H9 (cell line): ENCODE measurements around the gene CCAR1. TPM values are rescaled to one million over a fixed set of nuclear protein-coding genes. Genes with fewer than 3 reads are reported as not detected.

Experiments used
- DNase-seq: peaks from one replicate; pipeline ENCODE4 v3.0.0-alpha.2; 2017
- H2AFZ ChIP-seq: one replicate; pipeline ENCODE4 v1.6.1; 2013; ENCODE audit warnings: mild to moderate bottlenecking, low read length, control low read depth, moderate library complexity
- H2AK5ac ChIP-seq: 2 replicates; pipeline ENCODE4 v1.6.1; 2013; ENCODE audit warnings: low read length, control low read depth, mixed read lengths; ENCODE audit not compliant: insufficient read length
- H2BK120ac ChIP-seq: one replicate; pipeline ENCODE4 v1.6.1; 2013; ENCODE audit warnings: low read depth, mild to moderate bottlenecking, low read length, control low read depth, inconsistent platforms; ENCODE audit not compliant: poor library complexity, severe bottlenecking
- H2BK12ac ChIP-seq: 2 replicates; pipeline ENCODE4 v1.6.1; 2013; ENCODE audit warnings: low read length, control low read depth, mixed read lengths, low read depth; ENCODE audit not compliant: insufficient read length
- H2BK15ac ChIP-seq: 2 replicates; pipeline ENCODE4 v1.6.1; 2013; ENCODE audit warnings: low read depth, low read length, control low read depth
- H2BK20ac ChIP-seq: one replicate; pipeline ENCODE4 v1.6.1; 2013; ENCODE audit warnings: low read depth, mild to moderate bottlenecking, low read length, control low read depth, inconsistent platforms; ENCODE audit not compliant: poor library complexity, severe bottlenecking
- H2BK5ac ChIP-seq: 2 replicates; pipeline ENCODE4 v1.6.1; 2013; ENCODE audit warnings: low read length, control low read depth, mixed read lengths; ENCODE audit not compliant: insufficient read length
- H3K14ac ChIP-seq: 2 replicates; pipeline ENCODE4 v1.6.1; 2013; ENCODE audit warnings: low read length, control low read depth; ENCODE audit not compliant: insufficient read depth
- H3K18ac ChIP-seq: 2 replicates; pipeline ENCODE4 v1.6.1; 2013; ENCODE audit warnings: low read depth, mild to moderate bottlenecking, mixed read lengths, low read length, control low read depth; ENCODE audit not compliant: insufficient read length
- H3K23ac ChIP-seq: 2 replicates; pipeline ENCODE4 v1.6.1; 2013; ENCODE audit warnings: low read length, control low read depth, mixed read lengths, low read depth; ENCODE audit not compliant: insufficient read length
- H3K23me2 ChIP-seq: 2 replicates; pipeline ENCODE4 v1.6.1; 2013; ENCODE audit warnings: low read depth, mild to moderate bottlenecking, mixed read lengths, low read length, control low read depth; ENCODE audit not compliant: insufficient read length, poor library complexity, severe bottlenecking
- H3K27ac ChIP-seq: 2 replicates; pipeline ENCODE4 v1.5.1; 2013; ENCODE audit warnings: low read length, control low read depth, mixed read lengths, low read depth; ENCODE audit not compliant: insufficient read length
- H3K27me3 ChIP-seq: 2 replicates; pipeline ENCODE4 v1.6.1; 2013; ENCODE audit warnings: low read length, control low read depth, inconsistent platforms; ENCODE audit not compliant: insufficient read depth
- H3K4ac ChIP-seq: 2 replicates; pipeline ENCODE4 v1.6.1; 2013; ENCODE audit warnings: low read depth, mild to moderate bottlenecking, control low read depth, inconsistent platforms, low read length, moderate library complexity
- H3K4me1 ChIP-seq: 2 replicates; pipeline ENCODE4 v1.6.1; 2013; ENCODE audit warnings: low read length, control low read depth, inconsistent platforms; ENCODE audit not compliant: insufficient read depth
- H3K4me2 ChIP-seq: 2 replicates; pipeline ENCODE4 v1.6.1; 2013; ENCODE audit warnings: low read length, control low read depth, mixed read lengths; ENCODE audit not compliant: insufficient read length, insufficient read depth
- H3K56ac ChIP-seq: 2 replicates; pipeline ENCODE4 v1.6.1; 2013; ENCODE audit warnings: low read depth, mild to moderate bottlenecking, mixed read lengths, low read length, control low read depth; ENCODE audit not compliant: insufficient read length
- H3K79me1 ChIP-seq: 2 replicates; pipeline ENCODE4 v1.6.1; 2013; ENCODE audit warnings: low read depth, mild to moderate bottlenecking, moderate library complexity, low read length, control low read depth, inconsistent platforms; ENCODE audit not compliant: insufficient read depth, poor library complexity, severe bottlenecking
- H3K79me2 ChIP-seq: 2 replicates; pipeline ENCODE4 v1.6.1; 2013; ENCODE audit warnings: low read length, control low read depth, inconsistent platforms; ENCODE audit not compliant: insufficient read depth
- H3K9ac ChIP-seq: 2 replicates; pipeline ENCODE4 v1.6.1; 2013; ENCODE audit warnings: low read length, control low read depth, mixed read lengths; ENCODE audit not compliant: insufficient read length; ENCODE audit errors: extremely low read depth
- H3K9me3 ChIP-seq: one replicate; pipeline ENCODE4 v1.6.1; 2013; ENCODE audit warnings: low read depth, low read length, inconsistent platforms; ENCODE audit not compliant: control insufficient read depth
- H3T11ph ChIP-seq: one replicate; pipeline ENCODE4 v1.6.1; 2013; ENCODE audit warnings: mild to moderate bottlenecking, low read length, control low read depth, inconsistent platforms
- H4K20me1 ChIP-seq: one replicate; pipeline ENCODE4 v1.6.1; 2013; ENCODE audit not compliant: control insufficient read depth, insufficient read length, insufficient read depth
- H4K5ac ChIP-seq: 2 replicates; pipeline ENCODE4 v1.6.1; 2013; ENCODE audit warnings: low read depth, mild to moderate bottlenecking, mixed read lengths, low read length, control low read depth; ENCODE audit not compliant: insufficient read length
- H4K8ac ChIP-seq: replicated peaks from 2 replicates; pipeline ENCODE4 v1.6.1; 2013; ENCODE audit warnings: low read length, control low read depth, mixed read lengths, low read depth; ENCODE audit not compliant: insufficient read length
- H4K91ac ChIP-seq: 2 replicates; pipeline ENCODE4 v1.6.1; 2013; ENCODE audit warnings: low read depth, mild to moderate bottlenecking, moderate library complexity, mixed read lengths, low read length, control low read depth; ENCODE audit not compliant: insufficient read length
- H3K27ac Mint-ChIP-seq, 3 experiments: 2 replicates in 2 of 3; 3 replicates in 1 of 3; pipeline ENCODE4 v1.8.0; 2020 to 2021; ENCODE audit warnings: mixed read lengths in 3 of 3, mild to moderate bottlenecking in 1 of 3, moderate library complexity in 1 of 3
- H3K27me3 Mint-ChIP-seq: 2 replicates; pipeline ENCODE4 v1.8.0; 2021; ENCODE audit warnings: low read depth, mild to moderate bottlenecking, moderate library complexity, mixed read lengths
- H3K36me3 Mint-ChIP-seq, 3 experiments: 2 replicates in 2 of 3; 3 replicates in 1 of 3; pipeline ENCODE4 v1.8.0; 2020 to 2021; ENCODE audit warnings: low read depth in 3 of 3, mixed read lengths in 3 of 3; ENCODE audit not compliant: insufficient read depth in 1 of 3
- H3K4me1 Mint-ChIP-seq, 2 experiments: 2 replicates each; pipeline ENCODE4 v1.8.0; 2020; ENCODE audit warnings: mixed read lengths in 2 of 2
- H3K4me3 Mint-ChIP-seq, 2 experiments: 2 replicates in 1 of 2; 3 replicates in 1 of 2; pipeline ENCODE4 v1.8.0; 2020 to 2021; ENCODE audit warnings: mild to moderate bottlenecking in 2 of 2, mixed read lengths in 2 of 2, moderate library complexity in 1 of 2
- H3K9me3 Mint-ChIP-seq, 2 experiments: 2 replicates in 1 of 2; 3 replicates in 1 of 2; pipeline ENCODE4 v1.8.0; 2020; ENCODE audit warnings: mild to moderate bottlenecking in 2 of 2, mixed read lengths in 2 of 2, moderate library complexity in 1 of 2
- CTCF ChIP-seq: fragments of 200-600 bp; sonication (generic); conservative IDR thresholded peaks from 3 replicates; pipeline ENCODE4 v1.8.0; 2021; ENCODE audit warnings: antibody characterized with exemption, mild to moderate bottlenecking
- WGBS: extraction: QIAGEN DNeasy Blood & Tissue Kit; methylation state at CpG from one replicate; pipeline ENCODE4 v1.1.7; 2013; ENCODE audit warnings: missing lambda C conversion rate, low lambda C conversion rate, mixed read lengths; ENCODE audit not compliant: insufficient read length; ENCODE audit errors: extremely low coverage; 5-methylcytosine and 5-hydroxymethylcytosine counted together
- total RNA-seq: library from RNA; stranded (reverse); gene quantifications from 2 replicates; pipeline ENCODE4 v1.2.1, GENCODE V29; 2021

The CCAR1 gene
- total RNA-seq, 1 experiment from 2014 or later, result 118 TPM

GRCh38 chr10:68800211-68800610 lies 79.2 kb downstream of the CCAR1 start:
- no peak overlapping the region for H3K4ac ChIP-seq
- H2BK20ac ChIP-seq, result no peak overlapping the region
- Mint-ChIP-seq H3K27ac (no peak overlapping the region), H3K36me3 (peaks cover 4 to 18% (median 6%) of the 10 kb centered on the region in 3 experiments; a peak in 4 of 7 replicates), H3K27me3 (no peaks in the 10 kb centered on the region), H3K9me3 (no peaks in the 10 kb centered on the region), H3K4me3 (no peak overlapping the region), H3K4me1 (no peaks in the 10 kb centered on the region)
- no peak overlapping the region for H4K5ac ChIP-seq
- no peak overlapping the region for H2BK120ac ChIP-seq
- no peaks in the 10 kb centered on the region for H3K9me3 ChIP-seq
- no peak overlapping the region for H2AFZ ChIP-seq
- no peak overlapping the region for H3K23ac ChIP-seq
- H3K9ac ChIP-seq, result no peak overlapping the region
- H3K23me2 ChIP-seq, result no peaks in the 10 kb centered on the region
- H3K27ac ChIP-seq, result no peak overlapping the region
- H3K56ac ChIP-seq, result no peak overlapping the region
- no peak overlapping the region for H2BK5ac ChIP-seq
- H3K4me2 ChIP-seq, result no peak overlapping the region
- no peak overlapping the region for H4K8ac ChIP-seq
- H3K4me1 ChIP-seq, result no peaks in the 10 kb centered on the region
- H3T11ph ChIP-seq, result no peak overlapping the region
- H3K79me2 ChIP-seq, result no peaks in the 10 kb centered on the region
- H4K20me1 ChIP-seq, result no peaks in the 10 kb centered on the region
- no peak overlapping the region for H3K18ac ChIP-seq
- no peak overlapping the region for H2BK12ac ChIP-seq
- no peaks in the 10 kb centered on the region for H3K79me1 ChIP-seq
- DNase-seq, result no peak
- no peak overlapping the region for H2AK5ac ChIP-seq
- no peak for TF ChIP-seq CTCF
- no peak overlapping the region for H2BK15ac ChIP-seq
- WGBS, result no CpG with 5 or more reads among the region's 2 CpGs
- H3K27me3 ChIP-seq, result no peaks in the 10 kb centered on the region
- no peak overlapping the region for H3K14ac ChIP-seq
- H4K91ac ChIP-seq, result no peak overlapping the region
